NCI-H2081 treated with DMSO at 0.1 percent for 48 hours (cell line): ENCODE results near the gene FAM50A.

Experiments used
- DNase-seq: peaks from one replicate; lab custom pipeline; 2025; lab: John Stamatoyannopoulos, UW

Gene FAM50A

DNA sequence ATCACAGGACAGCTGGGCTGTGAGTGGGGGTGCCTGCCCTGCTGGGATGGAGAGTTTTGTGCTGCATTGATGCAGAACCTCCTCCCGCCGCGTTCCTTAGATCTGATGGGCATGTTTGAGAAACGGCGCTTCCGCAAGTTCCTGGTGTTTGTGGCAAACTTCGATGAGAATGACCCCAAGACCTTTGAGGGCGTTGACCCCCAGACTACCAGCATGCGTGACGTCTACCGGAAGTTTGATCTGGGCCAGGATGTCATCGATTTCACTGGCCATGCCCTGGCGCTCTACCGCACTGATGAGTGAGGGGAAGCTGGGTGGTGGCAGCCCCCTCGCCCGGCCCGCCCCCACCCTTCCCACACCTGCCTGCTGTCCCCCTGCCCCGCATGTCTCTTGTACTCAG is 4.1 kb upstream of the FAM50A start:
- DNase-seq, result no peak

DNA sequence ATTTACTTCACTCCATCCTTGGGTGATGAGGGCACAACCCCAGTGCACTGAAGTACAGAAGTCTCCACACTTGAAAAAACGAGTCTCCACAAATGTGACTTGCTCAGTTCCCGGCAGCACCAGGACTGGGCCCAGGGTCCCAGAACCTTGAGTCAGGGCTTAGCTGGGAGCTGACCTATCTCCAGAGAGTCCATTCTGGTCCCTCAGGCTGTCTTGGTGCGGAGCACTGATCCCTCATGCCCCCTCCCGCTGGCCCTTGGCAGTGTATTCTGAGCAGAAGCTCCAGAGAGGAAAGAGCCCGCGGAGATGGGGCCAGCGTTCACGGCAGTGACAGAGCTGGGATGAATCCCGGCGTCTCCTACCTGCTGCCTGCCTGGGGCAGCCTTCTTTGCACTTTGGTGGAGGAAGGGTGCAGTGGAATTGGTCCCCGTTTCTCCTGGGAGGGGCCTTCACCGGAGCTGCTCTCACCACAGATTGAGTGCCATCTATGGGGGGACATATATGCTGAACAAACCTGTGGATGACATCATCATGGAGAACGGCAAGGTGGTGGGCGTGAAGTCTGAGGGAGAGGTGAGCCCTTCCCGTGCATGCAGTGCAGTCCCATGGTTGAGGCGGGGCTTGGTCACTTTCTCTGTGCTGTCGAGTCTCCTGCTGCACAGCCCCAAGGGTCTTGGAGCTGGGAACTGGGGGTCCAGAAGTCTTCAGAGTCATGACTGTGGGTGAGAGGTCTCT is 3.2 kb upstream of the FAM50A start:
- no peak for DNase-seq

DNA sequence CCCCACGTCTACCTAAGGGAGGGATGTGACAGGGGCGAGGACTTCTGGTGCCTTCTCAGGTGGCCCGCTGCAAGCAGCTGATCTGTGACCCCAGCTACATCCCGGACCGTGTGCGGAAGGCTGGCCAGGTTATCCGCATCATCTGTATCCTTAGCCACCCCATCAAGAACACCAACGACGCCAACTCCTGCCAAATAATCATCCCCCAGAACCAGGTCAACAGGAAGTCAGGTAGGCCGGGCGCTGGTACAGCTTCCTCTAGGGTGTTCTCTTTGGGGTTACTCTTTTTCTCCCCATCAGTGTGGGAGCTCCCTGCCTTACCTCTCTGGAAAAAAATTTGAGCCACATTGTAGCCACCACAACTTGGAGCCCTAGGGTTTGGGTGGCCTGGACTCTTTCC is 2.4 kb upstream of the FAM50A start:
- DNase-seq, result no peak

DNA sequence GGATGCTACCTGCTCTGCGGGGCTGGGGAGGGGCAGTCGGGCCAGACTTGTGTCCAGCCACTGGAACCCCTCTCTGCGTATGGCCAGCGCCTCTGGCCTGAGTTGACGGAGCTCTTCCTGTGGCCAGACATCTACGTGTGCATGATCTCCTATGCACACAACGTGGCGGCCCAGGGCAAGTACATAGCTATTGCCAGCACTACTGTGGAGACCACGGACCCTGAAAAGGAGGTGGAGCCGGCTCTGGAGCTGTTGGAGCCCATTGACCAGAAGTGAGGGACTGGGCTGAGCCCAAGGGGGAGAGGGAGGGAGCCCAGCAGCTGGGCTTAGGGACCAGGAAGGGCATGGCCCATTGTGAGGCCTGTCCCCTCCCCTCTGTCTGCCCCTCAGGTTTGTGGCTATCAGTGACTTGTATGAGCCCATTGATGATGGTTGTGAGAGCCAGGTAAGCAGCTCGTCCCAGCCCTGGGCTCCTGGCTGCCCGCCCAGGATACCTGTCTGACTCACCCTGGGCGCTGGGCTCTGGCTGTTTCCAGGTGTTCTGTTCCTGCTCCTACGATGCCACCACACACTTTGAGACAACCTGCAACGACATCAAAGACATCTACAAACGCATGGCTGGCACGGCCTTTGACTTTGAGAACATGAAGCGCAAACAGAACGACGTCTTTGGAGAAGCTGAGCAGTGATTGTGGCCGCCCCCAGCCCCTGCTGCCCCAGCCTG is 1.8 kb upstream of the FAM50A start:
- no peak for DNase-seq

DNA sequence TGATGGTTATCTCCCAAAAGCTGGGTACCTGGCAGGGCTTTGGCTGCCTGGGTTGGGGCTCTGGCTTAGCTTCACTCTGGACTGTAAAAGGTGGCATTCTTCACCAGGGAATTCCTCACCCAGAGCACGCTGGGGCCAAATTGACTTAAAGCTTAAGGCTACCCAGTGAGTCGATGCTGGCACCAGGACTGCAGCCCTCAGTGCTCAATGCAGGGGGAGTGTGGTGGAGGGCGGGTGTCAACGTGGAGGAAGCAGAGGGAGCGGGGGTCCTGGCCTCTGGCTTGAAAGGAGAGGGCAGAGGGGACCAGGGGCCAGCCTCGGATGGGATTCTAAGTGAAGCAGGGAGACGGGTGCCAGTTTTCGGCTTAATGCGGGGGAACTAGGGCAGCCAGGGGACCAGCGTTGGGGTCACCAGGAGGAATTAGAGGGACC is 446 bp upstream of the FAM50A start:
- DNase-seq, result no peak

DNA sequence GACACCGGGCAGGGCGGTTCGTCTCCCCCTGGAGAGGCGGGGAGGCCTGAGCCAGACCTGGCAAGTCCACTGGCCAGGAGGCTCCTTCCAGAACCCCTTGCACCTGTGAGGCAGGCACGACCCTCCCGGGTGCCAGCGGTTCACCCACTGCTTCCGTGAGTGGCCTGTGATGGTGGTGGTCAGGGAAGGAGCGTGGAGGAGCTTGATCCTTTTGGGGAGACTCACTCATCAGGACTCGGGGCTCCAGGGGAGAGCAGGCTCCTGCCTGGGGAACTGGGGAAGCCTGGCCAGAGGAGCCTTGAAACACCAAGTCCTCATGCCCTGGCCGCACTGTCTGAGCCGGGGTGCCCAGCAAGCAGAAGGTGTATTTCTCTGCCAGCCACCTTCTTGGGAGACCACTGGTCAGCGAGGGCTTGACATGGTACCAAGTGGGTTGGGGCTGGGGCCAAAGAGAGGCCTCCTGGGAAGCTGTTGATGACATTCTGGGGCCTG is 860 bp downstream of the FAM50A start:
- DNase-seq, result no peak

DNA sequence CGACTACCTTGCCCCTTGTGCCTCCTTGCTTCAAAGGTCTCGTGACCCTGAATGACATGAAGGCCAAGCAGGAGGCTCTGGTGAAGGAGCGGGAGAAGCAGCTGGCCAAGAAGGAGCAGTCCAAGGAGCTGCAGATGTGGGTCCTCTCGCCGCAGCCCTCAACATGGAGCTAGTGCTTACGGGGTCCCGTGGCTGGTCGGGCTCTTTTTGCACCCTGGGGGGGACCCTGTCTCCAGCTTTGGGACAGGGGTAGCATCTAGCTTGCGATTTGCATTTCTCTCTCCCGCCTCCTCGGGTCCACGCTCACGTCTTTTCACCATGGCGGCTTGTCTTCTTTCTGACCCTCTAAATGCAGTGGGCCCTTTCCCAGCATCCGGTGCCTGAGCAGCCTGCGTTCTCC is 1.8 kb downstream of the FAM50A start:
- no peak for DNase-seq

DNA sequence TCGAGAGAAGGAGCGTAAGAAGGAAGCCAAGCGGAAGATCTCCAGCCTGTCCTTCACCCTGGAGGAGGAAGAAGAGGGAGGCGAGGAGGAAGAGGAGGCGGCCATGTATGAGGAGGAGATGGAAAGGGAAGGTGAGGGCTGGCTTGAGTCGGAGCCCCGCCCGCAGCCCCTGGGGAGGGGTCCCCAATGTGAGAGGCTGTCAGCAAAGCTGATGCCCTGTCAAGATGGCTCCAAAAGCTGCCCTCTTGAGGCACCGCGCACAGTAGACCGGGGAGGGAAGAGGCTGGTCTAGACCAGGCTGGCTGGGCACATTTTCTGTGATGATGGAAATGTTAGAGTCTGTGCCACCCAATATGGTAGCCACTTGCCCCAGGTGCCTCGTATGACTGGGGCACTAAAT is 2.5 kb downstream of the FAM50A start:
- no peak for DNase-seq

DNA sequence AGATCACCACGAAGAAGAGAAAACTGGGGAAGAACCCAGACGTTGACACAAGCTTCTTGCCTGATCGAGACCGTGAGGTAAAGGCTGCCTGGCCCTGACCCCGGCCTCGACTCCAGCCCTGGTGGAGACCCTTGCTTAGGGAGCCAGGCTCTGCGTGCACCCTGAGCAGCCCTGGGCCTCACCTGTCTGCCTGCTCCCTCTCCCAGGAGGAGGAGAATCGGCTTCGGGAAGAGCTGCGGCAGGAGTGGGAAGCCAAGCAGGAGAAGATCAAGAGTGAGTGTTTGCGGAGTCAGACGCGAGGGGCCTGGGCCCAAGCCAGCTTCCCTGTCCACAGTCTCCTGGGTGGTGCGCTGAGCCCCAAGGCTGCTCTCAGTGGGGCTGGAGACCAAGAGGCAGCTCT is 4.5 kb downstream of the FAM50A start:
- DNase-seq, result no peak

DNA sequence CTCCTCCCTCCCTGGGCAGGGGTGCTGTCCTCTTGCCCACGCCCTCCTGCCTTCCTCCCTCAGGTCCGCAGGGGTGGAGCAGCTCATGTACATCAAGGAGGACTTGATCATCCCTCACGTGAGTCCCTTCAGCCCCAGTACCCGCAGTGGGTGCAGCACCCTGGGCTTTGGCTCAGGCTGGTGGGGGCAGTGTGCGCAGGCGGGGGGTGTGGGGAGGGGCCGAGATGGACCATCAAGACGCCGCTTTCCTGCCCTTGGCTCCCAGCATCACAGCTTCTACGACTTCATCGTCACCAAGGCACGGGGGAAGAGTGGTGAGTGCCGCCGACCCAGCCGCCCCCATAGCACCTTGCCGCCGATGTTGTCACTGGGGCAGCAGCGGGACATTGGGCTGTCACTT is 5.7 kb downstream of the FAM50A start:
- DNase-seq, result no peak

DNA sequence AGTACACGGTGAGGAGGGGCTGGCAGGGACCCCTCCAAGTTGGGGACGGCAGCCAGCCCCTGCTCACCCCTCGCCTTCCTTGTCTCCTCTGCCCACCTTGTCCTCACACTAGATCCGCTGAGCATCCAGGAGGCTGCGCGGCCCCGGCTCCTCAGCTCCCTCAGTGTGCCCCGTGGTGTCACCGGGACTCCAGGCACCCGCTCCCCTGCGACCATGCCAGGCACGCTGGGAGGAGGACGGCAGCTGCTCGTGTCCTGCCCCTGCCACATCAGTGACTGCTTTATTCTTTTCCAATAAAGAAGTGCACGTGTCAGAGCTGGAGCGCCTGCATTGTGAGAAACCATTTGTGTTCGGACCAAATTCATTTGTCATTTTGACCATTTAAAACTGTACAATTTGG is 6.4 kb downstream of the FAM50A start:
- DNase-seq, result no peak

DNA sequence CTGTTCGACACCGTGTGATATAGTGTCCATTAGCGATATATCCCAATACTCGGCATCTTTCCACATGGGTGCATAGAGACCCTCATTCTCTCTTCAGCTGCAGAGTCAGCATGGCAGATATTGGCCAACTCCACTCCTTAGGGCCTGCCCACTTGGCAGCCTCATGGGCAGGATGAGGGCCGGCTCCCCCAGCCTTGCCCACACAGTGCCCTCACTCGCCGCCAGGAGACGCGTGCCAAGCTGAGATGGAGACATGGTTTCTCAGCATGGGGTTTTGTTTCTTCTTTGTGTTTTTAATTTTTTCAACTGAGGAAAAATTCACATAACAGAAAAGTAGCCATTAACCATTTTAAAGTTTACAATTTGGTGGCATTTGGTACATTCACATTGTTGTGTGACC is 8.9 kb downstream of the FAM50A start:
- no peak for DNase-seq

DNA sequence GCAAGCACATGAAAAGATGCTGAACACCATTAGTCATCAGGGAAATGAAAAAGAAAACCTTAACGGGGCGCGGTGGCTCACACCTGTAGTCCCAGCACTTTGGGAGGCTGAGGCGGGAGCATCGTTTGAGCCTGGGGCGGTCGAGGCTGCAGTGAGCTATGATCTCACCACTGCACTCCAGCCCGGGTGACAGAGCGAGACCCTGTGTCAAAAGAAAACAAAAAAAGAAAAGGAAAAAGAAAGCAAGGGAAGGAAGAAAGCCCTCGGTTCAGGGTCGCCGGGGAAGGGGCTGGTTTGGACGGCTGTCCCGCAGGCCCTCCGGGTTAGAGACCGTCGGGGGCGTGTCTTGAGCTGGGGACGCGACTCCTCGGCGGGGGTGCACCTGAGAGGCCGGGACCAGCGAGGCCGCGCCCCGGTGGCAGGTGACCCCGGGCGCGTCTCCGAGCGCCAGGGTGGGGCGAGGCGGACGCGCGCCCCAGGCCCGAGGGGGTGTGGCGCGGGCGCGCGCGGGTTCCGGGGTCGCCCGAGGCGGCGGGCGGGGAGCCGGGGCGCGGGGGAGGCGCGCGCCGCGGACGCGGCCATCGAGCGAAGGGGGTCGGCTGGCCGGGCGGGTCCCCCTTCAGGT is 13.7 kb downstream of the FAM50A start:
- no peak for DNase-seq

DNA sequence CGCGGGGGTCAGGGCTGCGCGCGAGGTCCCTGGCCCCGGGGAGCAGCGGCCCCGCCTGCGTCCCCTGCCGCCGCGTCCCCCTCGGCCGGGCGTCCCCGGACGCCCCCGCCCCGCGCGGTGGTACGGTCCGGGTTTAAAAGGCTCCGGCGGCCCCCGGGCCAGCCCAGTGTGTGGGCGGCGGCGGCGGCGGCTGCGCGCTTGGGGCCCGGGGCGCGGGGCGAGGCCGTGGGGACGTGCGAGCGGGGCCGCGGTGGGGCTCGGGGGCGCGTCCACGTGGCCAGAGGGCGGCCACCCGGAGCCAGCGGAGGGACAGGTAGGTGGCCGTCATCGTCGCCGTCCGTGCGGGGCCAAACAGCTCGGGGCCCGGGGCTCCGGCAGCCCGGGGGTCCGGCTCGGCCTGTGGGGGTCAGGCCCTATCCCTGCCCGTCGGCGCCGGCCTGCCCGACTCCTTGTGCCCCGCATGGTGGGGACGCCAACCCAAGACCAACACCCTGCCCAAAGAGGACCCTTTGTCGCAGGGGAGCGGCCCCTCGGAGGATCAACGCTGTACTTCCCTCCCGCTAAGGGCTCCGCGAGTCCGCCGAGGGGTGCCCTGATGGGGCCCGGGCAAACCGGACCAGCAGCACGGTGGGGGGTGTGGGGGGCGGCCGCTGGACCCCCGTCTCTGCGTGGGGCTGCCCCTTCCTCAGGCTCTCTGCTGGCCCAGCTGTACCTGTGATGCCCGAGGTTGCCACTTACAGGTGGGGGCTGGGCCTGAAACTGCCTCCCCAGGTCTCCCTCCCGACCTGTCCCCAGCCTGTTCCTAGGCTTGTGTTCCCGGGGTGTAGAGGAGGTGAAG is 14.4 kb downstream of the FAM50A start, which contains the start of gene PLXNA3:
Gene PLXNA3 (plus strand): TSS at position 166 of the 838 bp plus-strand sequence. CDS start 1,903 bp downstream, outside the sequence.
- DNase-seq, result no peak

DNA sequence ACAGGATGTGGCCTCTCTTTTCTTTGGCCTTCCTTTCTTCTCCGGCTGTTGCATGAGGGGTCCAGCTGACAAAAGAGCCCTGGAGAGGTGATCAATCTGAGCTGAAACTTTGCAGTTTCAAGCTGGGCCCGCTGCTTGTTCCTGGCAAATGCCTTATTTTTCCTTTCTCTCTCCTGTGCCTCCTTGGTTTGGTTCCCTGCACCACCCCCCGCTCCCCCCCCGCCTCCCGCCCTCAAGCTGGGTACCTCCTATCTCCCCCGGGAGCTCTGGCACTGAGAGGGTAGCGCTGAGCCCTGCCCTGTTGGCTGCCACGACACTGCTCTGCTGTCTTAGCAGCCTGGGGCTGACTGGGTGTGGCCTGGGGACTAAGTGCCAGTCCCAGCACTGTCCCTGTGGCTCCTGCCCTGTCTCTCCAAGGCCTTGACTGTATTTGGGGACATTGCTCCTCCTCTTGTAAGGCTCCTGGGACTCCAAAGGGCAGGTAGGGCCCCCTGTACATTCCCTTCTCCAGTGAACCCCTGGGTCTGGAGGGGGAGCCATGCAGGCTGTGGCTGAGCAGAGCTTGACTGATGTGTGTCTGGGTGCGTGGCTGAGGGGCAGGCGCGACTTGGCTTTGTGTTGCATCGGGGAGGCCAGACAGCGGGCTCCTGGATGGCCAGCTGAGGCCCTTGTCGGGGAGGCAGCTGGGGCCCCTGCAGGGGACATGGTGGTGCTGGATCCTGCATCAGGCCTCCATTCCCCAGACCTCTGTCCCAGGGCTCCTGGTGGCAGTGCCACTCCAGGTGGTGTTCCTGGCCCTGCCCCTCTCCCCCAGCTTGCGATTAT is 15.2 kb downstream of the FAM50A start:
- no peak for DNase-seq

DNA sequence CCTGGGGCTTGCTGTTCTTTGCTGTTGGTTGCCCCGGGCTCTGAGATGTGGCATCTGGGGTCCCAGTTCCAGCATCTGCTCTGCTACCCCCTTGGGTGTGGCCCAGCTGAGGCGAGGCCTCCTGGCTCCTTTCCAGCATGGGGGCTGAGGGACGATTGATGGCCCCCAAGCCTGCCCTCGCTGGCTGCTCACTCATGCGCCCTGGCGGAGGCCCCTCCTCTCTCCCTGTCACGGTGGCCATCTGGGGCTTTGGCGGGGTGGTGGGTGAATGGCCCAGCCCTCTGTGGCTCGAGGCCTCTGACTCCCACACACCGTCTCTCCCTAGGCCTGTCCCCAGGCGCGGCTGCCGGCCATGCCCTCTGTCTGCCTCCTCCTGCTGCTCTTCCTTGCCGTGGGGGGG is 15.9 kb downstream of the FAM50A start:
- DNase-seq, result no peak

DNA sequence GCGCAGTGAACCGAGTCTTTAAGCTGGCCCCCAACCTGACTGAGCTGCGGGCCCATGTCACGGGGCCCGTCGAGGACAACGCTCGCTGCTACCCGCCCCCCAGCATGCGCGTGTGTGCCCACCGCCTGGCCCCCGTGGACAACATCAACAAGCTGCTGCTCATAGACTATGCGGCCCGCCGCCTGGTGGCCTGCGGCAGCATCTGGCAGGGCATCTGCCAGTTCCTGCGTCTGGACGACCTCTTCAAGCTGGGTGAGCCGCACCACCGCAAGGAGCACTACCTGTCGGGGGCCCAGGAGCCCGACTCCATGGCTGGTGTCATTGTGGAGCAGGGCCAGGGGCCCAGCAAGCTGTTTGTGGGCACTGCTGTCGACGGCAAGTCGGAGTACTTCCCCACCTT is 16.4 kb downstream of the FAM50A start:
- DNase-seq, result no peak

DNA sequence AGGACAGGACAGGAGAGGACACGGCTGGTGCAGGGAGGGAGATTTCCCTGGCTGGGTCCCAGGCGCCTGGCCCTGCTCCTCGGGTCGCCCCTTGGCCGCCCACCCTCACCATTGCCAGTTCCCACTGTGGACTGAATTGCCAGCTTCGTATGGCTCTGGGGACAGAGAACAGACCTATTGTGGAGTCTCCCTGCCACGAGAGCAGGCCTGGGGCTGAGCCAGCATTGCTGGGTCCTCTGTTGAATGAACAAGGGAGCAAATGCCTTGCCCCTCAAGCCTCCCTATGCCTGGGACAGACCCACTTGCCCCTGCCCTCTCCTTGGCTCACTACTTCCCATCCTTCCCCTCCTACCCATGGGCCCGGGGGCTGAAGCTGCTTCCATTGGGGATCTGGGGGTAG is 18.5 kb downstream of the FAM50A start:
- no peak for DNase-seq

DNA sequence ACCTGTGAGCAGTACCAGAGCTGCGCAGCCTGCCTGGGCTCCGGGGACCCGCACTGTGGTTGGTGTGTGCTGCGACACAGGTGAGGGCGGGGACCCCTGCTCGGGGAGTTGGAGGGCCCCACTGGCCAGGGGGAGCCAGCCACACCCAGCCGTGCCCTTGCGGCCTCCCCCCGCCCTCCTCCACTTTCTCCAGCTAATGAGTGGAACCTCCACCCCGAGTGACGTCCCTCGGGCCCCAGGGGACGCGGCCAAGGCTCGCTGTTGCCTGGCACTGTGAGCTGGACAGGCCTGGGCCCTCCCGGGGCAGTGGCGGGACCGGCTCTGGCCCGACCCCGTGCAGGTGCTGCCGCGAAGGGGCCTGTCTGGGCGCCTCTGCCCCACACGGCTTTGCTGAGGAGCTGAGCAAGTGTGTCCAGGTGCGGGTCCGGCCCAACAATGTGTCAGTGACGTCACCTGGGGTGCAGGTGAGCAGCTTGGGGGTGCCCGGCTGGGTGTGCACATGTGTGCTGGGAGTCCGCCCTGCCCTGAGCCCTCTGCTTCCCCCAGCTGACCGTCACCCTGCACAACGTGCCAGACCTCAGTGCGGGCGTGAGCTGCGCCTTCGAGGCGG is 19.8 kb downstream of the FAM50A start:
- DNase-seq, result no peak

DNA sequence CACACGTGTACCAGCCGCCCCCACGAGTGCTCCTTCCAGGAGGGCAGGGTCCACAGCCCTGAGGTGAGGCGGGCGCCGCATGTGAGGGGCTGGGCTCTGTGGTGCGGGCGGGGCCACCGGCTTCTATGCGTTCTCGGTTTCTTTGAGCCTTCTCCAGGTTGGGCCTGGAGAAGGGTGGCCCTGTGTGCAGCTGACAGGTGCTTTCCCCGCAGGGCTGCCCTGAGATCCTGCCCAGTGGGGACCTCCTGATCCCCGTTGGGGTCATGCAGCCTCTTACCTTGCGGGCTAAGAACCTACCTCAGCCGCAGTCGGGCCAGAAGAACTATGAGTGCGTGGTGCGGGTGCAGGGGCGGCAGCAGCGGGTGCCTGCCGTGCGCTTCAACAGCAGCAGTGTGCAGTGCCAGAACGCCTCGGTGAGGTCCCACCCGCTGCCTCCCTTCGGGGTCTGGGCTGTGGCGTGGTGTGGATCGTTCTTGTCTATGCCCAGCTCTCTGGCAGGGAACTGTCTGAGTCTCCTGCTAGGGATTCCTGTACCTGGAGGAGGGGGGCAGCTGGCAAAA is 20.9 kb downstream of the FAM50A start:
- DNase-seq, result no peak
